ENCODE data around the gene PTPRG. TPM values are rescaled to one million over a fixed set of nuclear protein-coding genes. Genes with fewer than 3 reads are reported as not detected.
A peak's percentile ranks its signal among the peaks of the same experiment; 100 is the strongest.

Gene PTPRG
- polyA plus RNA-seq, 1 donor = 95.1 TPM

DNA sequence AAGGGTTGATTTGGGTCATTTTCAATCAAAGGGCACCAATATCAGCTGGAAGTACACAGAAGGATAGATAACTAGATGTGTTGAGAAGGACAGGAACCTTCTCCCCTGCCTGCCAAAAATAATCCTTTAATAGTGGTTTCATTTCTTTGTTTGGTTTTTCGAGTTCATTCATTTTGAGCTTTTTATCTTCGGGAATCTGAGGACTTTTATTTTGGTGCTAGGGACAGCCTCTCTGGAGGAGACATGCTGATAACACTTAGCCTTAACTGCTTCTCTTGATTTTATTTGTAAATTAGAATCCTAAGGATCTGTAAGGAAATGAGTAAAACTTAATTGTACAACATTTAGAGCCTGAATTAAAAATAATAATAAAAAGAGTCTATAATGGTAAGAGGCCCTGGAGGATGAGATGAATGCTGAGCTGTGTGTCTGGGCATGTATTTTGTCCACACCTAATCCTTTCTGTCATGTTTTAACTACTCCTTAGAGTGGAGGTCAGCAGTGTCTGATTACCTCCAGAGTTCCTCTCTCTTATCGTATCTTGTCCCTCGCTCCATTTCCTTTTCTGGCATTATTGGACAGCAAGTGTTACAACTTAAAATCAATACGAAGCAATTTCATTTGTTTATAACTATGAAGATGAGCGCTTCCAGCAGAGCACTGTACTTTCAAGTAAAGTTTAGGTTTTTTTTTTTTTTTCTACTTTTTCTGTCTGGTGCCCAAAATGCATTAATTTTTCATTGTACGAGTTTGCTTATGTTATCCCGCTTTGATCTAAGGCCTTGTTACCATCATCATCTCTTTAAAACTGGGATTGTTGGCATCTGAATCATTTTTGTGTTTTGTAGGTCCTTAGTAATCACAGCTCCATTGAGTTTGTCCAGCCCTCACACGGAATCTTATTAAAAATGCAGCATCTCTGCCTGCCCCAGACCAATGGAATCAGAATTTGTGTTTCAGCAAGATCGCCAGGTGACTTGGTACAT is 22.8 kb downstream of the PTPRG start:
- DNase-seq = no peak

DNA sequence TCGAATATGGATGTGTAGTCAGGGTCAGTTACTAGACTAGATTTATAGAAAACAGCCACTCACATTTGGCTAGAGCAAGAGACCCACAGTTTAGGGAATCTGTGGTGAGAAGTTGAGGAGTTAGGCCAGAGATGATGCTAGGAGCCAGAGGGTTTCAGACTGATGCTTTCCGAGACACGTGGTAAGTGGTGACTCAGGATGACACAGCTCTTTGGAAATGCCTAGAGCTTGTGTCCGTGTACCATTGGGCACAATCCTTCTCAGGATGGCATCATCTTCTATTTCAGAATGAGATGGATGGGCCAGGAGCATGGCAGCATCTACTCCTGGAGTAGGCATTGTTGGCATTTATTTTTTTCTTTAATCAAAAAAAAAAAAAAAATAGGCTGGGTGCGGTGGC is 28.5 kb downstream of the PTPRG start:
- DNase-seq = no peak

DNA sequence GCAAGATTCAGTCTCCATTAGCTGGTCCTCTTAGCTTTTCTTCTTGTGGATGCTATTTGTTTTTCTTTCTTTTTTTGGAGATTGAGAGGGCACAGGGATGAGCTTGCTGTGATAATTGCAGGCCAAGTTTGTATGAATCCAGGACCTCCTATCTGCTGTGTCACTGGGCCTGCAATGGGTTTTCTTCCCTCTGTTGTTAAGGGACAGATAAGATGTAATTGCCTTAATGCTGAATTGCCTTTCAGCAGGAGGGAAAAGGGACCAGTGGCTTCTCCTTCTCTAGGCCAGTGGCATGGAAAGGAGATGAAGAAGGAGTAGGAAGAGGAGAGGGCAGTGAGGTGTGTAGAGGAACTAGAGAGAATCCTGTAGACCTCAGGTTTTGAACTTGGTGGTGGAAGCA is 29.9 kb downstream of the PTPRG start:
- no peak for DNase-seq

DNA sequence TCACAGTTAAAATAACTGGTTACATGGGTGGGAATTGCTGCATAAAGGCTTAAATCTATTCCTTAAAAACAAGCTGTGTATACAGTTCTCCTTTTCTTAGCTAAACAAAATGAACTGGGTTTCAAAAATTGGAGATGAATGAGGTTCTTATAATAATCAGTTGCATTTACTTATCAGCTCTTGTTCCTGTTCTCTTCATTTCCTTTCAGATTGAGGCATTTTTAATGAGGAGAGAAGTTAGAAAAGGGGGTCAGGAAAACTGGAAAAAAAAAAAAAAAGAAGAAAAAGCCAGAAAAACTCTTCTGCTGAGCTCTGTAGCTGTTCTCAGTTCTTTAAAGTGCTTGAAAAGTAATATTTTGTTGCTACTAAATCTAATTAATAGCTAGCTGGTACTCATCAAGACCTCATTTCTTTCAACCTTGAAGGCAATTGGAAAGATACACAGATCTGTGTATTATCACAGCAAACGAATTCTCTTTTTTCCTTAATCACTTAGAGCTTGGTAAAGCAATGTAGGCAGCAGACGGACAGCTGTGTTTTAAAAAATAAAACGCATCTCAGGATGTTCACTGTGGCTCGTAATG is 32.2 kb downstream of the PTPRG start:
- DNase-seq = no peak

DNA sequence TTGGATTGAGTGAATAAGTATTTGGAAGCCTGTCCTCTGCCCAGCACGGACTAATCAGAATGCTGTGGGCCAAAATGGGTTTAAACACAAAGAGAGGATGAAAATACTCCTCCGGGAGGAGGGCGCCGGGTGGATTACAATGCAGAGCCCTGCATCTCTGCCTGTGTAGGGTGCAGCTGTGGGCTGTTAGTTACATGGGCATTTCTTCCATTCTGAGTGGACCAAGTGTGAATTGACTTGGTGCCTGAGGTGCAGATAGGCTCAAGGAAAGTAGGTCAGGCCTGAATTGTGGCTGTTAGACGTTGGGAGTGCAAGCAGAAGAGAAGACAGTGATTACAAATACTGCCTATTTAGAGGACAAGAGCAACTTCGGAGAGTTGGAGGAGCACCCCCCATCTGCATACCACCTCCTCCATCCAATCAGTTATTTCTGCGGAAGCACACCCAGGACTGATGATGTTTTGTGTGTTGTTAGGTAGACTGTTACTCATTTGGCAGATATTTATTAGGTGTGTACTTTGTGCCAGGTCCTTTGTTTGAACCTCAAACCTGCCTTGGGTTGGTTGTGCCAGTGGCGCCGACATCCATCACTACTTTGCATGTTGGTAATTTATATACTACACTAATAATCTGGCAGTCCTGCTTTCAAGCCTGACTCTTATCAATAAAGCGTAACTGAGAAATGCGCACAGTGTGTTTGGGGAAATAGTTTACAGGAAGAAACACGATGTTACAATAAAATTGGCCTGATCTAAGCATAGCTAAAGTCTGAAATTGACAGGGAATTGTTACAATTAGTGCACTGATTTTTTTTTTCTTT is 33.0 kb downstream of the PTPRG start:
- no peak for DNase-seq

DNA sequence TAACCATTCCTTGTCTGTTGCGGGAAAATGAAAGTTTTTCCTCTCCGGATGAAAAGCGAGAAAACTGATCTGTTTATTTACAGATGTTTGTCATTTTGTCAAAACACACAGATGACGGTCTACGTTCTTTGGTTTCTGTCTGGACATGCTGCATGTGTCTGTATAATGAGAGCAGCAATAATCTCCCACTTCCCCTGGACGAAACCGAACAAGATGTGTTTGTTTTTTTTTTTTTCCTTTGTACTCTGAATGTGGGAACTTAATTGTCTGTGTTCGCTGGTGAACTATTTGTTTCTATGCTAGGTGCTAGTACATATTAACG is 33.6 kb downstream of the PTPRG start:
- no peak for DNase-seq

DNA sequence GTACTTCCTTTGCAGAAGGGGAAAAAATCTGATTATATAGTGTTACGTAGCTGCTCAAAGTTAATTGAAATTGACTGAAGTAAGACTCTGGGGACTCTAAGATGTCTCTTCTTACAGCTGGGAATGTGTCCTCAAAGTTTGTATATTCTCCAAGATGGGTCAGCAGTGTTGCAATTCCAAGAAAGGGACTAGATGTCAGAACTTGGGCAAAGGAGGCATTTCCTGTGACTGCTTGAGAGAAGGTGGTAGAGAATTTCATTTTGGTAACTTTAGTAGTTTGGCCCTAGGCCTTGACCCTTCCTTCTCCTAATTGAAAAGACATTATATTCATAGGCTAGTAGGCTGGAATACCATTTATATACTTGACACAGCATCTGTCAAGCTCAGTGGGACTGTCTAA is 33.9 kb downstream of the PTPRG start:
- no peak for DNase-seq

DNA sequence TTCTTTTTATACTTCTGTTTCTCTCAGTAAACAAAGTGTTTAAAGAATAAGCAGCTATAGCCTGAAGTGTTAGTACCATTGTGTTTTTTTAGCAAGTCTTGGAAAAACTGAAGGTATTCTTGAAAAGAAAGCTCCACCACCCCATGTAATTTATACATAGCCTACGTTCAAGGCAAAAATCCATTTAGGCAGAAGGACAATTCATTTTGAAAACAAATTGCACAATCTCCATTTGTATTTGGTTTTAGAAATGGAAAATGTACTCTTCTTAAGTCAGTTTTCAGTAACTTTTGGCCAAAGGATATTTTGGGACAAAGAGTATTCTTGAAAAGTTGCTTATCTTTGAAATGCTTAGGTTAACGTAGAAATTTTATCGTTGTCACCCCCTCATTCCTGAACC is 34.5 kb downstream of the PTPRG start:
- no peak for DNase-seq

DNA sequence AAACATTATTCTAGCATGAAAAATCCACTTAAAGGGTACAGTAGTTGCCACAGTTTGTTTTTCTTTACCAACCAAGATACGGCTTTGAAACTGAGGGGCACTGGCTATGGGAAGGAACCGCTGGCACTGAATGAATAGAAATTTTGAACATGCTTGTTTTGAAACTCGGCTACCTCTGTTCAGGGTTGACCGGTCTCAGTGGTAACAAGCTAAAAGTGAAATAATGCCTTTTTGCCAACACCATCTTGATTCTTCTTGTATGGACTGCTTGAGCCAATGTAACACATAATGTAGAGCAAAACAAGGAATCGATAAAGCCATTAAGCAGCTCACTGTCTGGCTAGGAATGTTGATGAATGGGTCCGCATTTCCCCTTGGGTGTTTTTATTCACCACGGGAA is 36.5 kb downstream of the PTPRG start:
- DNase-seq = no peak

DNA sequence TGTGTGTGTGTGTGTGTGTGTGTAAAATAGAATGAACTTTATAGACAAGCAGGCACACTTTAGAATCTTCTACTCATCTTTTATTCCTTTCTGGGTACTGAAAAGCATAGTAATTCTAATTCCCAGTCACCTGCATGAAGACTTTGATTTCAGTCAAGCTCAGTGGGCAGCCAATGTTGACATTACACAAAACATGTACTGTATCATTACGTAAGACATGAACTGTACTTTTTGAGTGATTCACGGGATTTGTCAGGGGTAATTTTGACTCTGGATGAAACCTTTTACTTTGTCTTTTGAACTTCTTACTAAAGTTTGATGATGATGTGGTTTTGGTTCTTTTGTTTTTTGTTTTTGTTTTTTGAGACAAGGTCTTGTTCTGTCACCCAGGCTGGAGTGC is 38.8 kb downstream of the PTPRG start:
- no peak for DNase-seq

DNA sequence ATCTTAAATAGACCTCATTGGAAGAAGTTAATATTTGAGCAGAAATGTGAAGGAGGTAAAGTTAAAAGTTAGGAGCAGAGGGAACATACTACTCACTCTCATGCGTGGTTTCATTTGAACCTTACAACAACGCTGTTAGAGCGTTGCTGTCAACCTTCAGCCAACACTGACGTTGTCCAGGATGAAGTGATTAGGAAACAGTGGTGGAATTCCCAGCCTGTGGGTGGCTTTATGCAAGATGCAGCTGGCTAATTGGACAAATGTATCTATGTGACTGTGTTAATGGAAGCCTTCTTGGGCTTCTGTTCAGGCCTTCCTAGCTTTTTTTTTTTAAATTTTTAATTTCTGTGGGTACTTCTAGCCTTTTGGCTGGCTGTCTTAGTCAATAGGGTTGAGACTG is 40.5 kb downstream of the PTPRG start:
- DNase-seq = no peak

DNA sequence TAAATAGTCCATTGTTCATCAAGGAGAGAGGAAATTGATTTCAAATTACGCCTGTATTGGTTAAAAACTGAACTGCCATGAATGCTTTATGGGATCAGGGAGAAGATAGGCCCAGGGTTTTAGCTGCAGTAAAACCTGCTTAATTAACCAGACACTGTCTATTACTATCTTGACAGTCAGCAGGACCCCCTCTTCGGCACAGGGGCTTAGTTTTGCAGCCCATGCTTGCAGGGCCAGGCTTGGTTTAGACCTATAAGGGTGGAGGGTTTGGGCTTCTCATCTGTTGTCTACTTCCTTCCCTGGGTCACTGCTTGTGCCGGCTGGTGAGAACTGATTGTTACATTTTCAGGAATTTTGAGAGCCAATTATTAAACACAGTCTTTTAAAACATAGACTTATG is 41.1 kb downstream of the PTPRG start:
- no peak for DNase-seq

DNA sequence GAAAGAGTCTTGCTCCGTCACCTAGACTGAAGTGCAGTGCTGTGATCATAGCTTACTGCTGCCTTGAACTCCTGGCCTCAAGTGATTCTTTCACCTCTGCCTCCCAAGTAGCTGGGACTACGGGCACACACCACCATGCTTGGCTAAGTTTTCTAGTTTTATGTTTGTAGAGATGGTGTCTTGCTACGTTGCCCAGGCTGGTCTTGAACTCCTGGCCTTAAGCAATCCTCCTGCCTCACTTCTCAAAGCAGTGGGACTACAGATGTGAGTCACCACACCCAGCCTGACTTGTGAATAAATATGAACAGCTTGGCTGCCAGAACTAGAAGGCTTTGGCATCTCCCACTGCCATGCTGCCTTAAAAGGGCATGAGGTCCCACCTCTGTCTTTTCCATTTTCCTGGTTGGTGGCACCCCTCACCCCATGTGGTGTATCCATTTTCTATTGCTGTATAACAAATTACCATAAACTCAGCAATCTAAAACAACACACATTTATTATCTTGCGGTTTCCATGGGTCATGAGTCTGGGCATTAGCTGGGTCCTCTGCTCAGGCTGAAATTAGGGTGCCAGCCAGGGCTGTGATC is 44.3 kb downstream of the PTPRG start:
- DNase-seq = no peak

DNA sequence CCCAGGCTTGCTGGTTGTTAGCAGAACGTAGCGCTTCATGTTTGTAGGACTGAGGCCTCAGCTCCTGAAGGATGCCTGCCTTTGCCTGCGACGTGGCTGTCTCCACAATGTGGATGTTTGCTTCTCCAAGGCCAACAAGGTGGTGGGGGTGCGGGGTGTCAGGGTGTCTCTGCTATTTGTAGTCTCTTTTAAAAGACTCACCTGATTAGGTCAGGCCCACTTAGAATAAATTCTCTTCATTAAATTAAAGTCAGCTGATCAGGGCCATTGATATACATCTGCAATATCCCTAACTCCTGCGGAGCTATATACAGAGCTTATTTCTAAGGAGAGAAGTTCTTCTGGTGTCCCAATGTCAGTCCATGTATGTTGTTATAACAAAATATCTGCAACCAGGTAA is 44.8 kb downstream of the PTPRG start:
- DNase-seq = no peak

DNA sequence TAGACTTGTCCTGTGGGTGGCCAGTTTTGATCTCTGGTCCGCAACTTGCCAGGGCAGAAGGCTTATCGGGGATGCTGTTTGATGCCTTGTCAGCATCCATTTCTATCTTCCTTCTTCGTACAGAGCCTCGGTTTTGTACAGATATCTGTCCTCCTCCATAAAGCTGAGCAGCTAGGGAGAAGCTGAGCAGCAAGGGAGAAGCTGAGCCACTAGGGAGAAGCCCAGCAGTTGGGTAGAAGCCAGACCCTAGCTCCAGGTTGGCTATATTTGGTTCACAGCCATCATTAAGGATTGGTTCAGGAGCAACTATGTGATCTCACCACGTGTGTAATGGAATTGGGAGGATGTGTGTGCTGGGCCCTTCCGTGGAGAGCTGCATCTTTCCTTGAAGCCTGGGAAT is 46.7 kb downstream of the PTPRG start:
- DNase-seq = no peak

DNA sequence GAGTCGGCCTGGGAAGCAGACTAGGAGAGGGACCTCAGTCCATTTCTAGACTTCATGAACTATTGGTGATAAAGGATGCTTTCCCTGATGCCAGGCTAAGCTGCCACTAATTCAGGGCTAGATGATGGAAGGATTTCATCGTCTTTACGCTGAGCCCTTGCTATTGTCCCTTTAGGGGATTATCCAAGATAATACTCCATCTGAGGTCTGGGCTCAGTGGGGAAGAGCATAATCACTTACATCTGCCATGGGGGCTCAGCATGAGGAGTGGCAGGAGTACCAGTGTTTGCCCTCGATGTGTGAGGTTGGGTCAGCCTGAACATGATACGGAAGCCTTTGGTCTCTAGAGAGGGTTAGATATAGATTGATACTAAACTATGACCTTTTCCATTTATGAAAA is 47.3 kb downstream of the PTPRG start:
- no peak for DNase-seq

DNA sequence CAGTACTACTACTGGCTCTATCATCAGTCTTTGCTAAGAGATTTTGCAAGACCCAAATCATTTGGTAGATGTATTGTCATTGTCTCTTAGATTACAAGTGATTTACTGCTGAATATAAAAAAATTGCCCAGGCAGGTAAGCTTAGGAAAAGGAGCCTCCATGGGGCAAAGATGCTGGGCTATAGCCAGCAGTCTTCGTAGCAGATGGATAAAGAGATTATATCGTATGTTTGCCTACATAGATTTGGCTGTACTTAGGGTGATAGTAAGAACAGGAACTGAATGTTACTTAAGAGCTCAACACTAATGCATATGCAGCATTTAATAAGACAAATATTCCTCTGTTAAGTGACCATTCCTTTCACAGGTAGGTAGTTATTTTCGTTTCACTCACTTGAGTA is 48.9 kb downstream of the PTPRG start:
- DNase-seq = no peak

DNA sequence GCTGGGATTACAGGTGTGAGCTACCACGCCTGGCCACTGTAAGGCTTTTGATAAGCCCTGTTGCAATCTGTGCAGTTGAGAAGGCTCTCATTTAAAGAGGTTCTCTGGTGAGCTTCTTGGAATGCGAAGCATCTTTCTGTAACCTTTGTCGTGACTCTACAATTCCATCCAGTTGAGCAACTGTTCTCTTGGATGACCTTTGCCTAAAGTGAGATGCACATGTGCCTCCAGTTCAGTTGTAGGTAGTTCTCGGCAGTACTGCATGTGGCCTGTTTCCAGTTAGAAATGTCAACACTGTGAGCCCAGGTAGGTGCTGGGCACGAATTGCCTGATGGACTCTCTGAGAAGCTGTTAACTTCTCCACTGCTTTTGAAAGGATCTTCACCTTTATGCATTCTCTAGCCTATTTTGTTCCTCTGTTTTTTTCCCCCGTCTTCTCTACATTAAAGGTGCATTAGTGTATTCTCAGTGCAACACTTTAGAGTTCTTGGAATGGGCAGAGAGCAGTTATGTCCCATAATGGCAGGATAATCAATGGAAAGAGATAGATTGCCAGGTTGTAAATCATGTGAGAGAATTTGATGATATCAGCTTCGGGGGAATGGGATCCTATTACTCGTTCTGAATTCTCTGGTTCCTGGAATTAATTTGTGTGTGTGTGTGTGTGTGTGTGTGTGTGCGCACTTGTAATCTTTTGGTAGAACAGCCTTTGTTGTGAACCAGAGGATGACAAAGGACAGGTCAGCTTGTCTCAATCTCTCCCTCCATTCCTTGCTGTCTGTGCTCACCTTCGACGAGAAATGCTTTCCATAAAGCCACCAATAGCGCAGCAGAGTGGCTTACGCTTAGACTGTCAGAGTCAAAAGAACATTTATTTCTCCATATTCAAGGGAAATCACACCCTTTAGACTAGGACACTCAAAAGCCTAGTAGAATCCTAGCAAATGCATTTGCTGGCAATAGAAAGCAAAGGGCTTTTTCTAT is 51.1 kb downstream of the PTPRG start:
- DNase-seq = no peak

DNA sequence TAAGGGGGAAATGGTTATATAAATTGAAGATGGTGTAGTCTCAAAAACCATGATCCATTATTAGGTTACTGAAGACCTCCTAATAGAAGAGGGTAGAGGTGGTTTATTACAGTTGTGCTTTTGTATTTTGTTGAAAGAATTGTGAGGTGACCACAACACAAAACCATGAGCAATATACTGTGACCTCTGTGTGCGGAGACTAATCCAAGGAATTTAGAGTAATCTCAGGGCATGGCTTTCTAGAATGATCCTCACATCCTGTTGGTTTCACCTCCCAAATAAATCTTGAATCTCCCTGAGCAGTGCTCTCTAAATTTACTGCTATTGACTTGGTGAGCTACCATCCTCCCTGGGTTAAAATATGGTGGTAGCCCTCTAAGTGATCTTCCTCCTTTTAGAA is 52.3 kb downstream of the PTPRG start:
- DNase-seq = no peak

DNA sequence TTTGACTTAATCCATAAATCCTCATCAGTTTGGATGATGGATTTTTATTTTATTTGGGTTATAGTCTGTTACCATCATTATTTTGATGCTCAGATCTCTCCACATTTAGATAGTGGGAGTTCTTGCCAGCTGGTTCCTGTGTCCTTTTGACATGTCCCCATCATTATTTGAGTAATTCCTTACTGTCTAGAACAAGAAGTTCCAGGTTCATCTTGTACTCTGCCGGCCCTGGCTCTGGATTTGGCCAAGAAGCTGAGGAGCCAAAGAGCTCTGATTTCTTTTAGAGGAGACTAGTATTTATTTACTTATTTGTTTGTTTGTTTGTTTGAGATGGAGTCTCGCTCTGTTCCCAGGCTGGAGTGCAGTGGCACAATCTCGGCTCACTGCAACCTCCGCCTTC is 54.3 kb downstream of the PTPRG start:
- no peak for DNase-seq

DNA sequence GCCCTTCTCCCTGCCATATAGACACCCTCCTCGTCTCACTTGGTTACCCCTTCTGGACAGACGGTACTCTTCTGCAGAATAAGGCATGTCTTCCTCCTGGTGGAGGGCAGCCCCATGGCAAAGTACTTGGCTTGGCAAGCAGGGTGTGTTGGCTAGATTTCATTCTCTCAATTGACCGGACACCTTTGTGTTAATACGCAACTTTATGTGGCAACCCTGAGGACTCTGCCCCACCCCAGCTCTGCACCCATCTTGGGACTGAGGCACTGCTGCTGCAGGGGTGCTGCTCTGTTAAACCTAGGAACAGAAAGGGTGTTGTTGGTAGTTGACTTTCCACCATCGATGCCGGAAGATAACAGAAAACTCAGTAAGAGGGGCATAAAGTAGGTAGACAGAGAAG is 55.2 kb downstream of the PTPRG start:
- no peak for DNase-seq

DNA sequence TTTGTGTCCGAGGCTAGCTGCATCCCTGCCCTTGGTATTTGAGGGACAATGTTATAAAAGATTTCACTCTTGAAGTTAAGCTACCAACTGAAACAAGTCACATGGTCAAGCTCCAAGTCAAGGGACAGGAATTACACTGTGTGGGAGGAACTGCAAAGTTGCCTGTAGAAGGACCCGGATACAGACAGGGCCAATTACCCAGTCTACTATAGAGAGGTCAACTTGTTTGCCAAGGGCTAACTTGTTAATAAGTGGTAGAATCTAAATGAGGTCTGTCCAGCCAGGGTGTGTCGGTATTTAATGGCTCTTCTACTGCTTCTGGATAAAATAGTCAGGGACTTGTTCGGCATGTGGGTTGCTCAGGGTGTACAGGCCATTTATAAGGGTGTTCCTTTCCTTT is 55.7 kb downstream of the PTPRG start:
- DNase-seq = peak; percentile 40
